MCF 10A (cell line): ENCODE measurements around the gene EHBP1L1. TPM values are rescaled to one million over a fixed set of nuclear protein-coding genes. Genes with fewer than 3 reads are reported as not detected.
"Not testable (repeated sequence)": the region's sequence is repeated elsewhere in the genome, so short reads cannot be mapped to it uniquely, and the experiment has no call there.

ENCODE experiments used
- BruUV-seq: library from RNA; stranded (reverse); fragments of 400-500 nt; replicated peaks from 2 replicates; lab custom pipeline; 2021; lab: Mats Ljungman, UMichigan
- CTCF ChIA-PET: fragments of 300-600 bp; sonication (Branson Sonifier 250); formaldehyde crosslinking; extraction: SDS; loops from one replicate; lab custom pipeline; 2021; ENCODE audit warnings: antibody characterized with exemption, inconsistent platforms; lab: Yijun Ruan, JAX
- POLR2A ChIA-PET: fragments of 300-600, 350-650 bp; sonication (Branson Sonifier 250); formaldehyde crosslinking; extraction: SDS; loops from one replicate; lab custom pipeline; 2020; ENCODE audit warnings: antibody characterized with exemption, inconsistent platforms; lab: Yijun Ruan, JAX
- DNase-seq: peaks from one replicate; pipeline ENCODE4 v3.0.0-alpha.2; 2018; ENCODE audit not compliant: unreplicated experiment
- H3K27ac Mint-ChIP-seq: one replicate; pipeline ENCODE4 v1.8.0; 2022; ENCODE audit warnings: mild to moderate bottlenecking, low read depth, mixed read lengths; ENCODE audit not compliant: unreplicated experiment
- H3K27me3 Mint-ChIP-seq: one replicate; pipeline ENCODE4 v1.8.0; 2022; ENCODE audit warnings: mixed read lengths; ENCODE audit not compliant: insufficient read depth, unreplicated experiment
- H3K36me3 Mint-ChIP-seq: one replicate; pipeline ENCODE4 v1.8.0; 2022; ENCODE audit warnings: mild to moderate bottlenecking, moderate library complexity, mixed read lengths; ENCODE audit not compliant: insufficient read depth, unreplicated experiment
- H3K4me1 Mint-ChIP-seq: one replicate; pipeline ENCODE4 v1.8.0; 2022; ENCODE audit warnings: mixed read lengths; ENCODE audit not compliant: insufficient read depth, unreplicated experiment
- H3K4me3 Mint-ChIP-seq: one replicate; pipeline ENCODE4 v1.8.0; 2022; ENCODE audit warnings: mild to moderate bottlenecking, moderate library complexity, mixed read lengths; ENCODE audit not compliant: unreplicated experiment
- H3K9me3 Mint-ChIP-seq: one replicate; pipeline ENCODE4 v1.8.0; 2022; ENCODE audit warnings: mixed read lengths; ENCODE audit not compliant: unreplicated experiment
- CTCF ChIP-seq: fragments of 200-600 bp; IDR thresholded peaks from one replicate; pipeline ENCODE4 v1.8.0; 2022; ENCODE audit warnings: antibody characterized with exemption, mild to moderate bottlenecking; ENCODE audit not compliant: unreplicated experiment
- intact Hi-C: fragments of 100-400 bp; cut with micrococcal nuclease; formaldehyde crosslinking; loops from 2 replicates; pipeline ENCODE4 v1.14.1; 2022
- total RNA-seq: library from RNA; stranded (reverse); gene quantifications from 2 replicates; pipeline ENCODE4 v1.2.3, GENCODE V29; 2022

EHBP1L1 gene
- total RNA-seq, 1 experiment from 2014 or later = 31.3 TPM

- Mint-ChIP-seq H3K9me3 (no peaks in the 10 kb centered on the region), H3K4me1 (peaks cover 30% of the 10 kb centered on the region), H3K4me3 (no peak overlapping the region), H3K27me3 (no peaks in the 10 kb centered on the region), H3K27ac (no peak overlapping the region), H3K36me3 (peaks cover 14% of the 10 kb centered on the region)
- no peak for DNase-seq
- no TSS peak for BruUV-seq
- POLR2A ChIA-PET = no interaction called here
- no peak for TF ChIP-seq CTCF
- CTCF ChIA-PET = interaction anchor here (5.5 kb wide), 1 partner anchor 9 kb away, joined by 35 read pairs; the partner anchor contains the start of gene FAM89B
- intact Hi-C loops = no loop called here
These were observed 12.3 kb upstream of the EHBP1L1 start for GRCh38 chr11:65563601-65564000.

GRCh38 chr11:65564879-65565559 lies 10.8 kb upstream of the EHBP1L1 start:
- H3K27me3 Mint-ChIP-seq, DNase-seq, H3K9me3 Mint-ChIP-seq, BruUV-seq, H3K4me3 Mint-ChIP-seq, H3K27ac Mint-ChIP-seq, intact Hi-C loops: not testable (repeated sequence)
- peaks cover 28% of the 10 kb centered on the region for H3K4me1 Mint-ChIP-seq
- peaks cover 21% of the 10 kb centered on the region for H3K36me3 Mint-ChIP-seq
- ChIA-PET CTCF (interaction anchor here (0.7 to 0.9 kb wide), 4 partner anchors 8 to 437 kb away, joined by 3 to 7 read pairs (median 4); partner anchors contain the start of genes BANF1 and FAM89B), POLR2A (interaction anchor here (0.6 to 1.0 kb wide), 3 partner anchors 19 to 44 kb away, joined by 3 to 4 read pairs (median 3); no protein-coding TSS in a partner anchor)

GRCh38 chr11:65565624-65566453 lies 10.0 kb upstream of the EHBP1L1 start:
- no peak for TF ChIP-seq CTCF
- no peak overlapping the region for H3K4me3 Mint-ChIP-seq
- POLR2A ChIA-PET = interaction anchor here (0.8 to 1.0 kb wide), 3 partner anchors 25 to 431 kb away, joined by 3 to 4 read pairs (median 3); no protein-coding TSS in a partner anchor
- H3K27ac Mint-ChIP-seq = peak overlapping the region; percentile 51
- intact Hi-C loops = no loop called here
- no peak for DNase-seq
- BruUV-seq = no TSS peak
- CTCF ChIA-PET = interaction anchor here (0.6 to 3.9 kb wide), 7 partner anchors 25 to 252 kb away, joined by 3 to 19 read pairs (median 3); no protein-coding TSS in a partner anchor
- H3K4me1 Mint-ChIP-seq = peaks cover 20% of the 10 kb centered on the region
- peaks cover 29% of the 10 kb centered on the region for H3K36me3 Mint-ChIP-seq
- H3K27me3 Mint-ChIP-seq = no peaks in the 10 kb centered on the region
- H3K9me3 Mint-ChIP-seq = no peaks in the 10 kb centered on the region

GRCh38 chr11:65569164-65569972 lies 6.5 kb upstream of the EHBP1L1 start:
- no peaks in the 10 kb centered on the region for H3K27me3 Mint-ChIP-seq
- H3K27ac Mint-ChIP-seq = peak overlapping the region; percentile 96
- H3K9me3 Mint-ChIP-seq = no peaks in the 10 kb centered on the region
- H3K36me3 Mint-ChIP-seq = peaks cover 51% of the 10 kb centered on the region
- H3K4me3 Mint-ChIP-seq = peak overlapping the region; percentile 97
- BruUV-seq = no TSS peak
- no peak for TF ChIP-seq CTCF
- intact Hi-C loops = no loop called here
- peaks cover 24% of the 10 kb centered on the region for H3K4me1 Mint-ChIP-seq
- no peak for DNase-seq
- ChIA-PET POLR2A (interaction anchor here (0.5 to 4.8 kb wide), 13 partner anchors 9 to 289 kb away, joined by 3 to 103 read pairs (median 6); partner anchors contain the start of genes CFL1, MALAT1, MAP3K11 and PCNX3), CTCF (interaction anchor here (0.6 to 3.9 kb wide), 2 partner anchors 28 to 29 kb away, joined by 3 to 19 read pairs; no protein-coding TSS in a partner anchor)
